Activated CD4-positive, alpha-beta T cell treated with anti-CD3 and anti-CD28 coated beads, Interleukin-2, amount 50 U/mL, for 48 hours (primary cell): ENCODE data around the gene PTCHD1.

ENCODE experiments used
- DNase-seq, 2 experiments: peaks; one replicate each; pipeline ENCODE4 v3.0.0-alpha.2; 2020

The PTCHD1 gene

GRCh38 chrX:23364416-23364815 lies 29.8 kb downstream of the PTCHD1 start:
- DNase-seq: no peak

- no peak for DNase-seq
Observed at GRCh38 chrX:23365541-23365940, 30.9 kb downstream of the PTCHD1 start.

GRCh38 chrX:23366914-23367313 lies 32.3 kb downstream of the PTCHD1 start:
- DNase-seq: no peak

GRCh38 chrX:23369027-23369426 lies 34.4 kb downstream of the PTCHD1 start:
- DNase-seq: no peak

- no peak for DNase-seq
Observed at GRCh38 chrX:23372220-23372902, 37.7 kb downstream of the PTCHD1 start.

GRCh38 chrX:23373129-23373804 lies 38.6 kb downstream of the PTCHD1 start:
- DNase-seq: no peak

- DNase-seq: no peak
Observed at GRCh38 chrX:23374291-23374690, 39.6 kb downstream of the PTCHD1 start.

- DNase-seq: no peak
Observed at GRCh38 chrX:23376581-23376980, 41.9 kb downstream of the PTCHD1 start.

- DNase-seq: no peak
Observed at GRCh38 chrX:23380581-23380980, 45.9 kb downstream of the PTCHD1 start.

GRCh38 chrX:23381099-23382087 lies 46.7 kb downstream of the PTCHD1 start:
- DNase-seq: no peak

GRCh38 chrX:23382572-23382971 lies 47.9 kb downstream of the PTCHD1 start:
- no peak for DNase-seq

GRCh38 chrX:23383411-23383810 lies 48.8 kb downstream of the PTCHD1 start:
- DNase-seq: no peak

GRCh38 chrX:23385242-23385641 lies 50.6 kb downstream of the PTCHD1 start:
- no peak for DNase-seq

- DNase-seq: no peak
Observed at GRCh38 chrX:23386260-23386659, 51.6 kb downstream of the PTCHD1 start.

- no peak for DNase-seq
Observed at GRCh38 chrX:23386726-23387125, 52.1 kb downstream of the PTCHD1 start.

GRCh38 chrX:23387550-23388184 lies 53.0 kb downstream of the PTCHD1 start:
- DNase-seq: no peak

- DNase-seq: no peak
Observed at GRCh38 chrX:23389196-23389792, 54.6 kb downstream of the PTCHD1 start.

GRCh38 chrX:23390979-23391378 lies 56.3 kb downstream of the PTCHD1 start:
- no peak for DNase-seq

GRCh38 chrX:23392195-23392594 lies 57.5 kb downstream of the PTCHD1 start:
- DNase-seq: no peak

GRCh38 chrX:23394421-23394820 lies 59.8 kb downstream of the PTCHD1 start:
- no peak for DNase-seq

- DNase-seq: no peak
Observed at GRCh38 chrX:23396263-23396662, 61.6 kb downstream of the PTCHD1 start.

- DNase-seq: no peak
Observed at GRCh38 chrX:23398570-23398969, 63.9 kb downstream of the PTCHD1 start.

GRCh38 chrX:23403849-23404248 lies 69.2 kb downstream of the PTCHD1 start:
- DNase-seq: no peak
